Type B pancreatic cell (in vitro differentiated cells): ENCODE results near the gene FHOD3. TPM values are rescaled to one million over a fixed set of nuclear protein-coding genes. Genes with fewer than 3 reads are reported as not detected.

ENCODE experiments used
- DNase-seq: peaks from one replicate; pipeline ENCODE4 v3.0.0; 2021; ENCODE audit warnings: mixed read lengths; ENCODE audit not compliant: unreplicated experiment; ENCODE audit errors: extremely low spot score
- H3K27ac Mint-ChIP-seq: 2 replicates; pipeline ENCODE4 v1.8.0; 2021; ENCODE audit warnings: mild to moderate bottlenecking, mixed read lengths
- H3K27me3 Mint-ChIP-seq: 2 replicates; pipeline ENCODE4 v1.8.0; 2021; ENCODE audit warnings: mixed read lengths
- H3K36me3 Mint-ChIP-seq: 2 replicates; pipeline ENCODE4 v1.8.0; 2021; ENCODE audit warnings: mixed read lengths
- H3K4me1 Mint-ChIP-seq: one replicate; pipeline ENCODE4 v1.8.0; 2021; ENCODE audit warnings: mixed read lengths; ENCODE audit not compliant: unreplicated experiment
- H3K4me3 Mint-ChIP-seq: 2 replicates; pipeline ENCODE4 v1.8.0; 2021; ENCODE audit warnings: mild to moderate bottlenecking, mixed read lengths
- H3K9me3 Mint-ChIP-seq: 2 replicates; pipeline ENCODE4 v1.8.0; 2021; ENCODE audit warnings: mixed read lengths
- total RNA-seq: library from RNA; stranded (reverse); gene quantifications from 2 replicates; pipeline ENCODE4 v1.2.1, GENCODE V29; 2021; ENCODE audit warnings: low replicate concordance
- TF ChIP-seq, protein P1 (sequence below): fragments of 200-600 bp; sonication (generic); conservative IDR thresholded peaks from 2 replicates; pipeline ENCODE4 v1.5.0; 2021; ENCODE audit warnings: antibody characterized with exemption, mild to moderate bottlenecking

FHOD3 gene
- total RNA-seq, 1 donor from 2014 or later: 5.3 TPM

DNA sequence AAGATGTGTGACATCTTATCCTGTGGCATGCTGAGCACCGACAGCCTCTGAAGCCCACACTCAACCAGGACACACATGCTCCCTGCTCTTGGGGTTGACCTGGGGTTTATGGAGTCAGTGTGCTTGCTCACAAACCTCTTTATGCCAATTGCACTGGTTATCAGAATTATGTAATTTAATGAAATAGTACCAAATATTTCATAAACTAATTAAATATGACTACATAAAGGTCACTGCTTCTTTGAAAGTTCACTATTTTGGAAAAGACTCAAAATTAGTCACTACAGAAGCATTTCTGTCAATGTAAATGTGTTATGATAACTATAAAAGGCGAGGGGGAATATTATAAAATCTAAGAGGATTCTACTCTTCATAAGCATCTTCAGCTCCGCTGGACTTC, 76.7 kb downstream of the FHOD3 start:
- Mint-ChIP-seq H3K9me3 (peaks cover 10% of the 10 kb centered on the region), H3K27ac (no peak overlapping the region), H3K27me3 (peaks cover 2% of the 10 kb centered on the region), H3K36me3 (no peaks in the 10 kb centered on the region), H3K4me1 (peaks cover 6% of the 10 kb centered on the region), H3K4me3 (no peak overlapping the region)
- no peak for DNase-seq
- TF ChIP-seq, protein P1, sequence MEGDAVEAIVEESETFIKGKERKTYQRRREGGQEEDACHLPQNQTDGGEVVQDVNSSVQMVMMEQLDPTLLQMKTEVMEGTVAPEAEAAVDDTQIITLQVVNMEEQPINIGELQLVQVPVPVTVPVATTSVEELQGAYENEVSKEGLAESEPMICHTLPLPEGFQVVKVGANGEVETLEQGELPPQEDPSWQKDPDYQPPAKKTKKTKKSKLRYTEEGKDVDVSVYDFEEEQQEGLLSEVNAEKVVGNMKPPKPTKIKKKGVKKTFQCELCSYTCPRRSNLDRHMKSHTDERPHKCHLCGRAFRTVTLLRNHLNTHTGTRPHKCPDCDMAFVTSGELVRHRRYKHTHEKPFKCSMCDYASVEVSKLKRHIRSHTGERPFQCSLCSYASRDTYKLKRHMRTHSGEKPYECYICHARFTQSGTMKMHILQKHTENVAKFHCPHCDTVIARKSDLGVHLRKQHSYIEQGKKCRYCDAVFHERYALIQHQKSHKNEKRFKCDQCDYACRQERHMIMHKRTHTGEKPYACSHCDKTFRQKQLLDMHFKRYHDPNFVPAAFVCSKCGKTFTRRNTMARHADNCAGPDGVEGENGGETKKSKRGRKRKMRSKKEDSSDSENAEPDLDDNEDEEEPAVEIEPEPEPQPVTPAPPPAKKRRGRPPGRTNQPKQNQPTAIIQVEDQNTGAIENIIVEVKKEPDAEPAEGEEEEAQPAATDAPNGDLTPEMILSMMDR: no peak

DNA sequence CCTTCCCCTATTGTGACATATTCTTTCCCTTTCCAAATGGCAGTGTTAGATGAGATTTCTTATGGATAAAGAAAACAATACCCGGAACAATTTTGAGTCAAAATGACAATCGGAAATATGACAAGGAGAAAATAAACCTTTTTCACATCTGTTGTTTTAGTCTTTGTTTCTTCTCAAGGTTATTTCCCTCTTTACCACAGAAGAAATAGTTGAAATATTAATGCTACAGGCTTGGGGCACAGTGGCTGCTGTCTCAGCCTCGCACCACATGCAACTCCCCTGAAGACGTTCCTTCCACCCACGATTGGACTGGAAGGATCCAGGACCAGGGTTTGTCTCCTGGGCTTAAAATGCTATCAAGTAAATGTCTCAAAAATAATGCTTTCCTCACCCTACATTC, 77.6 kb downstream of the FHOD3 start:
- no peaks in the 10 kb centered on the region for H3K36me3 Mint-ChIP-seq
- H3K4me1 Mint-ChIP-seq: peaks cover 6% of the 10 kb centered on the region
- TF ChIP-seq, protein P1: no peak
- H3K27me3 Mint-ChIP-seq: peaks cover 2% of the 10 kb centered on the region
- H3K9me3 Mint-ChIP-seq: peaks cover 10% of the 10 kb centered on the region
- no peak overlapping the region for H3K4me3 Mint-ChIP-seq
- no peak for DNase-seq
- H3K27ac Mint-ChIP-seq: no peak overlapping the region

DNA sequence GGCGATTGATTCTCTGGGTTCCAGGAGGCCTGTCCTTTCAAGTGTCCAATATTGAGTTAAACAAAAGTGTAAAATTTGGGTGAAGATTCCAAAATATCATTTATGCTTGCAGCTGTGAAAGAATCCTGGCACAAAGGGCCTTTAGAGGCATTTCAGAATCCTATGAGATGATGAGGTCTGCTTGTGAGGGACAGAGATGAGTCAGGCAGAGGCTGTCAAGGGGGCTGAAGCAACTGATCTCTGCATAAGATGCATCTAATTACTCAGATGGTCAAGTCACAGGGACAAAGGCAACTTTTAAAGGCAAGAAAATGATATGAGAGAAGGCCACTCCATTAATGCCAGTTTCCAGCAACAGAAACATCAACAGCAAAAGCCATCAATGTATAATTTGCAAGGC, 78.8 kb downstream of the FHOD3 start:
- DNase-seq: no peak
- Mint-ChIP-seq H3K4me3 (no peak overlapping the region), H3K9me3 (peaks cover 6% of the 10 kb centered on the region), H3K36me3 (no peaks in the 10 kb centered on the region), H3K27me3 (peaks cover 7% of the 10 kb centered on the region), H3K27ac (no peak overlapping the region), H3K4me1 (peaks cover 6% of the 10 kb centered on the region)
- TF ChIP-seq, protein P1: no peak

DNA sequence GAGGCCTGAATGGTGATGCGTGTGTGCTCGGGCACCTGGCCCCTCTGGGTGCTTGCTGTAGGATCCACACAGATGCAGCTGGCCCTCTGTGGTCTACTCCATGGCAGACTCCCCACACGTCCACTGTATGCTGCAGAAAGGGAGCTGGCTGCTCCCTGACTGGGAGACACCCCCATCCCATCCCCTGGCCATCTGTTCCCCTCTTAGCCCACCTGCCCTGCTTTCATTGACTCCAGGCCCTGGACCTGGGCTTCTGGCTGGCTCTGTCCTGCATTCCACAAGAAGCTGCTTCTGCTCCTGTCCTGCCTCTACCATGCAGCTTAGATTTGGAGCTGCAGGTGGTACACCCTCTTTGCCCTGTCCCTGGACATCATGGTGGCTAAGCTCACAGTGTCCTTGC, 80.1 kb downstream of the FHOD3 start:
- H3K27me3 Mint-ChIP-seq: peaks cover 4% of the 10 kb centered on the region
- TF ChIP-seq, protein P1: no peak
- no peaks in the 10 kb centered on the region for H3K36me3 Mint-ChIP-seq
- no peak overlapping the region for H3K4me3 Mint-ChIP-seq
- H3K27ac Mint-ChIP-seq: no peak overlapping the region
- peaks cover 9% of the 10 kb centered on the region for H3K4me1 Mint-ChIP-seq
- DNase-seq: no peak
- H3K9me3 Mint-ChIP-seq: no peaks in the 10 kb centered on the region

DNA sequence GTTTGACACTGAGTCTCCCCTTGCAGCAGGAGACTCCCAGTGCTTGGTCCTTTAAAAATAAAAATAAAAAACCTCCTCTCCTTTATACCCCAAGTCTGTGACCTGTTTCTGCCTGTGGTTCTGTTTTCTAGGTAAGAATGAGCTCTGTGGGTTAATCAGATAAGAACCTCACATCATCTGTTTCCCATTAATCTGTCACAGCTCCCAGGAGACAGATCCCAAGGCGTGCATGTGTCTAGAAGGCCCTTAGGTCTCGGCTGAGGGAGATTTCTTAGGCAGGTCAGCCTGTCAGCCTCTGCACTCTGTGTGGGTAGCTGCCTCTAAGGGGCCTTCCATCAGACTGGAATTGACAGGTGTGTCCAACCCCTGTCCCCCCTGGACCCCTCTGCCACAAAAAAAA, 80.7 kb downstream of the FHOD3 start:
- Mint-ChIP-seq H3K4me1 (peaks cover 14% of the 10 kb centered on the region), H3K27me3 (peaks cover 7% of the 10 kb centered on the region), H3K4me3 (no peak overlapping the region), H3K36me3 (no peaks in the 10 kb centered on the region), H3K27ac (no peak overlapping the region), H3K9me3 (no peaks in the 10 kb centered on the region)
- TF ChIP-seq, protein P1: no peak
- DNase-seq: no peak

DNA sequence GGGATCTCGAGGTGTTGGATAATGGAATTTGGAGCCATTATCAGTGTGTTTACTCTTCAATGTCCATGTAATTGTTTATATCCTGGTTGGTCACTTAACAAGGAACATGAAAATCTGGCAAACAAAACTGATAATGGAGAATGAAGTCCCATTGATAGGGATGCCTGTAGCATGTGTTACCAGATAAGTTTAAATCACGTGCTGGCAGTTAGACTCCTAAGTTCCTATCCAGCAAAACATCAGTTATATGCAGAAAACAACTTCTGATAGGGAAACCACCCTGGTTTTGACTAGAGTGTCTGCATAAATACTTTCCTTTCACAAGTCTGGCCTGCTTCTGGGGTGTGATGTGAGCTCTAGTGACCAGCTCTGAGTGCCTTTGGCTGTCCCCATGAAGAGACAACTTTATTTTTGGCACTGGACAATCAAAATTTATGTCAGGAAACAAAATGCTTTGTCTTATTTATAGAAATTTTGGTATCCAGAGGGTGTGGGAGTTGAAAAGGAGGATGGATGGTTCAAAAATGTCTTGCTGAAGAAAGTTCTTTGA, 82.0 kb downstream of the FHOD3 start:
- Mint-ChIP-seq H3K27me3 (peaks cover 7% of the 10 kb centered on the region), H3K36me3 (no peaks in the 10 kb centered on the region), H3K4me1 (peaks cover 15% of the 10 kb centered on the region), H3K4me3 (no peak overlapping the region), H3K9me3 (no peaks in the 10 kb centered on the region), H3K27ac (no peak overlapping the region)
- no peak for DNase-seq
- TF ChIP-seq, protein P1: no peak
